ENCODE results near the gene MRNIP.

MRNIP gene

GRCh38 chr5:179824745-179825112 lies 33.9 kb downstream of the MRNIP start:
- Histone ChIP-seq H3K4me1 (peaks cover 37% of the 10 kb centered on the region), H3K4me2 (no peak overlapping the region), H3K36me3 (peaks cover 74% of the 10 kb centered on the region), H3K9me3 (peaks cover 6% of the 10 kb centered on the region), H3K27me3 (no peaks in the 10 kb centered on the region), H4K20me1 (peaks cover 68% of the 10 kb centered on the region), H3K9ac (no peak overlapping the region), H3K27ac (no peak overlapping the region), H3K4me3 (no peak overlapping the region)
- TF ChIP-seq Cebpa-rat (IDR thresholded peaks at IDR 0.05): no peak

- Histone ChIP-seq H4K20me1 (peaks cover 68% of the 10 kb centered on the region), H3K4me3 (no peak overlapping the region), H3K4me1 (peaks cover 42% of the 10 kb centered on the region), H3K36me3 (peaks cover 69% of the 10 kb centered on the region), H3K27ac (no peak overlapping the region), H3K4me2 (no peak overlapping the region), H3K27me3 (no peaks in the 10 kb centered on the region), H3K9ac (no peak overlapping the region), H3K9me3 (peaks cover 2% of the 10 kb centered on the region; the same call in 1 of the 2 replicates)
- TF ChIP-seq Cebpa-rat (IDR thresholded peaks at IDR 0.05): no peak
Measured at GRCh38 chr5:179823937-179824744, 34.5 kb downstream of the MRNIP start.

GRCh38 chr5:179822444-179822990 lies 36.1 kb downstream of the MRNIP start:
- H3K27ac ChIP-seq: 0 out of 2 replicates have a peak overlapping the region, but pooled peaks have one; percentile 22
- peaks cover 54% of the 10 kb centered on the region for H3K4me1 ChIP-seq
- H3K4me2 ChIP-seq: peak overlapping the region; percentile 98
- no peaks in the 10 kb centered on the region for H3K9me3 ChIP-seq
- peak overlapping the region; percentile 19; the same call in 1 of the 2 replicates for H3K9ac ChIP-seq
- H3K27me3 ChIP-seq: peaks cover 12% of the 10 kb centered on the region
- H3K4me3 ChIP-seq: no peak overlapping the region
- H4K20me1 ChIP-seq: peaks cover 63% of the 10 kb centered on the region
- no peak for TF ChIP-seq Cebpa-rat (IDR thresholded peaks at IDR 0.05)
- H3K36me3 ChIP-seq: peaks cover 52% of the 10 kb centered on the region

GRCh38 chr5:179822059-179822432 lies 36.6 kb downstream of the MRNIP start:
- no peak for TF ChIP-seq Cebpa-rat (IDR thresholded peaks at IDR 0.05)
- no peaks in the 10 kb centered on the region for H3K9me3 ChIP-seq
- peak overlapping the region; percentile 81 for H3K4me3 ChIP-seq
- peak overlapping the region; percentile 98 for H3K4me2 ChIP-seq
- H3K36me3 ChIP-seq: peaks cover 48% of the 10 kb centered on the region
- H3K27ac ChIP-seq: 0 out of 2 replicates have a peak overlapping the region, but pooled peaks have one; percentile 22
- peaks cover 16% of the 10 kb centered on the region for H3K27me3 ChIP-seq
- peaks cover 58% of the 10 kb centered on the region for H4K20me1 ChIP-seq
- peak overlapping the region; percentile 92 for H3K9ac ChIP-seq
- peaks cover 54% of the 10 kb centered on the region for H3K4me1 ChIP-seq

GRCh38 chr5:179821298-179822058 lies 37.1 kb downstream of the MRNIP start:
- Histone ChIP-seq H4K20me1 (peaks cover 60% of the 10 kb centered on the region), H3K27me3 (peaks cover 22% of the 10 kb centered on the region), H3K36me3 (peaks cover 42% of the 10 kb centered on the region), H3K27ac (peak overlapping the region; percentile 91), H3K4me3 (peak overlapping the region; percentile 81), H3K4me2 (peak overlapping the region; percentile 98), H3K4me1 (peaks cover 56% of the 10 kb centered on the region), H3K9me3 (no peaks in the 10 kb centered on the region), H3K9ac (peak overlapping the region; percentile 92)
- no peak for TF ChIP-seq Cebpa-rat (IDR thresholded peaks at IDR 0.05)

GRCh38 chr5:179820483-179821297 lies 37.9 kb downstream of the MRNIP start, which contains the start of gene SQSTM1:
Gene SQSTM1 (plus strand): TSS chr5:179820905. CDS start chr5:179820937, 32 bp downstream.
- H3K4me2 ChIP-seq: peak within 1 kb of the TSS; percentile 98
- TF ChIP-seq Cebpa-rat (IDR thresholded peaks at IDR 0.05): no peak
- peaks cover 57% of the 10 kb centered on the region for H3K4me1 ChIP-seq
- H3K36me3 ChIP-seq: peaks cover 35% of the 10 kb centered on the region
- no peaks in the 10 kb centered on the region for H3K9me3 ChIP-seq
- peak within 1 kb of the TSS; percentile 92 for H3K9ac ChIP-seq
- H3K4me3 ChIP-seq: peak within 1 kb of the TSS; percentile 81
- H4K20me1 ChIP-seq: peaks cover 56% of the 10 kb centered on the region
- peak within 1 kb of the TSS; percentile 91 for H3K27ac ChIP-seq
- peaks cover 30% of the 10 kb centered on the region for H3K27me3 ChIP-seq

- Histone ChIP-seq H3K9ac (peak overlapping the region; percentile 92), H3K4me3 (peak overlapping the region; percentile 81), H3K4me1 (peaks cover 57% of the 10 kb centered on the region), H3K4me2 (peak overlapping the region; percentile 98), H4K20me1 (peaks cover 51% of the 10 kb centered on the region), H3K27ac (peak overlapping the region; percentile 91), H3K9me3 (no peaks in the 10 kb centered on the region), H3K27me3 (peaks cover 34% of the 10 kb centered on the region), H3K36me3 (peaks cover 35% of the 10 kb centered on the region)
- TF ChIP-seq Cebpa-rat (IDR thresholded peaks at IDR 0.05): no peak
Measured at GRCh38 chr5:179820127-179820482, 38.5 kb downstream of the MRNIP start.

GRCh38 chr5:179819296-179820126 lies 39.1 kb downstream of the MRNIP start:
- Histone ChIP-seq H3K27me3 (peaks cover 34% of the 10 kb centered on the region), H3K36me3 (peaks cover 35% of the 10 kb centered on the region), H3K9me3 (no peaks in the 10 kb centered on the region), H3K27ac (peak overlapping the region; percentile 91), H3K4me3 (peak overlapping the region; percentile 81), H3K4me2 (peak overlapping the region; percentile 98), H3K9ac (peak overlapping the region; percentile 92), H3K4me1 (peaks cover 57% of the 10 kb centered on the region), H4K20me1 (peaks cover 45% of the 10 kb centered on the region)
- TF ChIP-seq Cebpa-rat (IDR thresholded peaks at IDR 0.05): no peak

Data from BLaER1 (cell line).